Stimulated activated naive B cell treated with anti-CD40 and anti-IgM and Interleukin-4, amounts not matched to agents 10 μg/mL and 1 μg/mL and 100 μg/mL, for 72 hours (primary cell): ENCODE measurements around the gene COX7A2.

Experiments used
- ATAC-seq, 2 donors: fragments of 150-1000 bp; cut with Tn5 transposase; replicated peaks; 2 replicates each; pipeline ENCODE4 v1.10.0; 2021; ENCODE audit warnings: moderate library complexity in 1 of 2
- DNase-seq: peaks from one replicate; pipeline ENCODE4 v3.0.0; 2021
- H3K27ac Mint-ChIP-seq: one replicate; pipeline ENCODE4 v1.8.0; 2022; ENCODE audit warnings: mild to moderate bottlenecking, mixed read lengths
- H3K27me3 Mint-ChIP-seq, 2 donors: one replicate each; pipeline ENCODE4 v1.8.0; 2022; ENCODE audit warnings: mixed read lengths in 2 of 2
- H3K36me3 Mint-ChIP-seq, 2 donors: one replicate each; pipeline ENCODE4 v1.8.0; 2022; ENCODE audit warnings: mixed read lengths in 2 of 2, mild to moderate bottlenecking in 1 of 2
- H3K4me1 Mint-ChIP-seq, 2 donors: one replicate each; pipeline ENCODE4 v1.8.0; 2022; ENCODE audit warnings: mixed read lengths in 2 of 2, mild to moderate bottlenecking in 1 of 2
- H3K4me3 Mint-ChIP-seq, 2 donors: one replicate each; pipeline ENCODE4 v1.8.0; 2022; ENCODE audit warnings: mild to moderate bottlenecking in 2 of 2, mixed read lengths in 2 of 2, moderate library complexity in 1 of 2
- H3K9me3 Mint-ChIP-seq, 2 donors: one replicate each; pipeline ENCODE4 v1.8.0; 2022; ENCODE audit warnings: mixed read lengths in 2 of 2, mild to moderate bottlenecking in 1 of 2

The COX7A2 gene

GRCh38 chr6:75221116-75221515, 22.5 kb downstream of the COX7A2 start:
- Mint-ChIP-seq H3K27ac (no peak overlapping the region), H3K27me3 (peaks cover 22 to 49% of the 10 kb centered on the region in 2 donors), H3K4me3 (no peak overlapping the region), H3K36me3 (no peaks in the 10 kb centered on the region), H3K9me3 (no peaks in the 10 kb centered on the region), H3K4me1 (peaks cover 2 to 9% of the 10 kb centered on the region in 2 donors)
- DNase-seq (no peak), ATAC-seq (no peak)

GRCh38 chr6:75220357-75220756, 23.2 kb downstream of the COX7A2 start:
- ATAC-seq, result no peak
- H3K27me3 Mint-ChIP-seq, result peaks cover 22 to 55% of the 10 kb centered on the region in 2 donors
- H3K9me3 Mint-ChIP-seq, result no peaks in the 10 kb centered on the region
- H3K27ac Mint-ChIP-seq, result no peak overlapping the region
- no peak for DNase-seq
- H3K36me3 Mint-ChIP-seq, result no peaks in the 10 kb centered on the region
- H3K4me3 Mint-ChIP-seq, result no peak overlapping the region
- H3K4me1 Mint-ChIP-seq, result peaks cover 2 to 9% of the 10 kb centered on the region in 2 donors

GRCh38 chr6:75219263-75219662, 24.3 kb downstream of the COX7A2 start:
- Mint-ChIP-seq H3K27ac (no peak overlapping the region), H3K4me3 (no peak overlapping the region), H3K27me3 (peaks cover 18 to 49% of the 10 kb centered on the region in 2 donors), H3K9me3 (no peaks in the 10 kb centered on the region), H3K4me1 (peaks cover 2 to 9% of the 10 kb centered on the region in 2 donors), H3K36me3 (no peaks in the 10 kb centered on the region)
- DNase-seq (no peak), ATAC-seq (no peak)

- DNase-seq (no peak), ATAC-seq (peak; percentile 87 to 89)
- Mint-ChIP-seq H3K4me1 (peaks cover 2 to 9% of the 10 kb centered on the region in 2 donors), H3K9me3 (no peaks in the 10 kb centered on the region), H3K4me3 (no peak overlapping the region), H3K36me3 (no peaks in the 10 kb centered on the region), H3K27ac (no peak overlapping the region), H3K27me3 (peaks cover 15 to 42% of the 10 kb centered on the region in 2 donors)
Measured at GRCh38 chr6:75217193-75217592, 26.4 kb downstream of the COX7A2 start.

- Mint-ChIP-seq H3K4me1 (peaks cover 2 to 9% of the 10 kb centered on the region in 2 donors), H3K36me3 (no peaks in the 10 kb centered on the region), H3K27me3 (peaks cover 24 to 55% of the 10 kb centered on the region in 2 donors), H3K4me3 (no peak overlapping the region), H3K9me3 (no peaks in the 10 kb centered on the region), H3K27ac (peak overlapping the region; percentile 51)
- DNase-seq, result no peak
- ATAC-seq, result no peak
Measured at GRCh38 chr6:75215291-75215690, 28.3 kb downstream of the COX7A2 start.

GRCh38 chr6:75213732-75214131, 29.9 kb downstream of the COX7A2 start:
- Mint-ChIP-seq H3K4me3 (no peak overlapping the region), H3K4me1 (peaks cover 7 to 15% of the 10 kb centered on the region in 2 donors), H3K36me3 (no peaks in the 10 kb centered on the region), H3K9me3 (no peaks in the 10 kb centered on the region), H3K27ac (no peak overlapping the region), H3K27me3 (peaks cover 28 to 57% of the 10 kb centered on the region in 2 donors)
- peak in 1 of 2 donors; percentile 29 for ATAC-seq
- no peak for DNase-seq

GRCh38 chr6:75213112-75213511, 30.5 kb downstream of the COX7A2 start:
- H3K9me3 Mint-ChIP-seq, result no peaks in the 10 kb centered on the region
- H3K4me3 Mint-ChIP-seq, result no peak overlapping the region
- no peak overlapping the region for H3K27ac Mint-ChIP-seq
- H3K4me1 Mint-ChIP-seq, result peaks cover 13 to 21% of the 10 kb centered on the region in 2 donors
- H3K27me3 Mint-ChIP-seq, result peaks cover 31 to 60% of the 10 kb centered on the region in 2 donors
- DNase-seq (no peak), ATAC-seq (no peak)
- H3K36me3 Mint-ChIP-seq, result no peaks in the 10 kb centered on the region

- no peak for ATAC-seq
Measured at GRCh38 chr6:75211920-75212590, 31.5 kb downstream of the COX7A2 start.

GRCh38 chr6:75210885-75211739, 32.5 kb downstream of the COX7A2 start:
- Mint-ChIP-seq H3K36me3 (no peaks in the 10 kb centered on the region), H3K4me1 (peaks cover 28 to 32% of the 10 kb centered on the region in 2 donors), H3K27ac (no peak overlapping the region), H3K9me3 (no peaks in the 10 kb centered on the region), H3K4me3 (no peak overlapping the region), H3K27me3 (peaks cover 51 to 73% of the 10 kb centered on the region in 2 donors)
- no peak for DNase-seq
- no peak for ATAC-seq

More at GRCh38 chr6:75211920-75212590, 31.5 kb downstream of the COX7A2 start:
- Mint-ChIP-seq H3K4me1 (peaks cover 22 to 24% of the 10 kb centered on the region in 2 donors), H3K9me3 (no peaks in the 10 kb centered on the region), H3K4me3 (no peak overlapping the region), H3K27me3 (peaks cover 42 to 63% of the 10 kb centered on the region in 2 donors), H3K36me3 (no peaks in the 10 kb centered on the region), H3K27ac (no peak overlapping the region)
- no peak for DNase-seq

GRCh38 chr6:75209184-75209723, 34.3 kb downstream of the COX7A2 start:
- peaks cover 43 to 51% of the 10 kb centered on the region in 2 donors for H3K4me1 Mint-ChIP-seq
- ATAC-seq (no peak), DNase-seq (no peak)
- H3K27me3 Mint-ChIP-seq, result peaks cover 70 to 79% of the 10 kb centered on the region in 2 donors
- H3K27ac Mint-ChIP-seq, result peak overlapping the region; percentile 64
- H3K4me3 Mint-ChIP-seq, result peak overlapping the region; percentile 85 to 88
- H3K9me3 Mint-ChIP-seq, result no peaks in the 10 kb centered on the region
- no peaks in the 10 kb centered on the region for H3K36me3 Mint-ChIP-seq

- H3K27me3 Mint-ChIP-seq, result peaks cover 77 to 86% of the 10 kb centered on the region in 2 donors
- peak overlapping the region; percentile 85 to 88 for H3K4me3 Mint-ChIP-seq
- H3K36me3 Mint-ChIP-seq, result no peaks in the 10 kb centered on the region
- peaks cover 46 to 53% of the 10 kb centered on the region in 2 donors for H3K4me1 Mint-ChIP-seq
- ATAC-seq (peak; percentile 87), DNase-seq (peak; percentile 77)
- H3K27ac Mint-ChIP-seq, result peak overlapping the region; percentile 64
- no peaks in the 10 kb centered on the region for H3K9me3 Mint-ChIP-seq
Measured at GRCh38 chr6:75208298-75209183, 35.1 kb downstream of the COX7A2 start.

- DNase-seq (no peak), ATAC-seq (no peak)
- Mint-ChIP-seq H3K4me3 (peak overlapping the region; percentile 85 to 88), H3K9me3 (no peaks in the 10 kb centered on the region), H3K27me3 (peaks cover 85 to 90% of the 10 kb centered on the region in 2 donors), H3K36me3 (no peaks in the 10 kb centered on the region), H3K4me1 (peaks cover 54 to 65% of the 10 kb centered on the region in 2 donors), H3K27ac (peak overlapping the region; percentile 42)
Measured at GRCh38 chr6:75206576-75207342, 36.8 kb downstream of the COX7A2 start.
